ENCODE data around the gene CD207.

DNA sequence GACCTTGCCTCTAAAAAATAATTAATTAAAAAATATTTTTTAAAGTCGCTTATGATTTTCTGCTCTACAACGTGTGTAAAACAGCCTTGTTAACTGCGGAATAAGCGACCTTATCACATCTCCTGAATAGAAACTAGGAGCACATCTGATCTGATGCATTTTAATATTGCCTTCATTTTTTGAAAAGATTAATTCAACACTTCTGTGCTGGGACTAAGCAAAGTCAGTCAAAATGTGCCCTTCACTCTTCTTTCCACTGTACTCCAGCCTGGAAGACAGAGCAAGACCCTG is 27.8 kb downstream of the CD207 start:
- TF ChIP-seq POLR2A (IDR thresholded peaks at IDR 0.05) (no peak), POLR2AphosphoS5 (IDR thresholded peaks at IDR 0.05) (no peak), CTCF (IDR thresholded peaks at IDR 0.05) (no peak)

All from breast epithelium (tissue), 3 donors.